Epithelial cell of prostate (primary cell): ENCODE results near the gene PHPT1.
"Not testable (repeated sequence)": the region's sequence is repeated elsewhere in the genome, so short reads cannot be mapped to it uniquely, and the experiment has no call there.

Source experiments
- DNase-seq: peaks from one replicate; pipeline ENCODE4 v3.0.0-alpha.2; 2011; ENCODE audit warnings: low read depth, low spot score
- H3K27ac ChIP-seq: fragments of 450-650 bp; 2 replicates; pipeline ENCODE4 v1.5.1; 2017; ENCODE audit warnings: mild to moderate bottlenecking

PHPT1 gene

DNA sequence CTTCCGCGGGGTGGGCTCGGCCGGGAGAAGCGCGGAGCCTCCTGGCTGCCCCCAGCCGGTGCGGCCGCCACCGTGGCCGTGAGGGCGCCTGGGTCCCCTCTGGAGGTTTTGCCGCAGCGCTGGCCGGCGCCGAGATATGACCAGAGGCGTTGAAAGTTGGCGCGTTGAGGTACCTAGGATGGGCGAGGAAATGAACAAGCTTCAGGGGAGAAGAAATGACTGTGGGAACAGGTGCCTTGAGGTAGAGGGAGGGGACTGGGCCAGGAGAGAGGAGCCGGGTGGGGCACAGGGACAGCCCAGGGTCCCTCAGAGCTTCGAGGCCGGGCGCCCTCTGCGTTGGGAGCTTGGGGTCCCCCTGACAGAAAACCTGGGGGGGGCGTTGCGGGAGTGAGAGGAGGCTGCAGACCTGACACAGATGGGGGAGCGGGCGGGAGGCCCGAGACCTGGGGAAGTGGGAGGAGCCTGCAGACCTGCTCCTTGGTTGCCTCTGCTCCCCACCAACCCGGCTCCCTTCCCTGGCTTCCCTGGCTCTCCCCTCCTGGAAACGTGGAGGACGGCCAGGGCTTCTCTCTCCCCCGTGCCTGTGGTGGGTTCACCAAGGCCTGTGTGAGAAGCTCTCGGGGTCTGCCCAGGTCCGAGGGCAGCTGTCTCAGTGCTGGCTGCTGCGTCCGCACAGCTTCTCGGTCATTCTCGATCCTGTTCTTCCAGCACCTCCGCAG, 27.2 kb upstream of the PHPT1 start:
- no peak for DNase-seq
- H3K27ac ChIP-seq: no peak overlapping the region

DNA sequence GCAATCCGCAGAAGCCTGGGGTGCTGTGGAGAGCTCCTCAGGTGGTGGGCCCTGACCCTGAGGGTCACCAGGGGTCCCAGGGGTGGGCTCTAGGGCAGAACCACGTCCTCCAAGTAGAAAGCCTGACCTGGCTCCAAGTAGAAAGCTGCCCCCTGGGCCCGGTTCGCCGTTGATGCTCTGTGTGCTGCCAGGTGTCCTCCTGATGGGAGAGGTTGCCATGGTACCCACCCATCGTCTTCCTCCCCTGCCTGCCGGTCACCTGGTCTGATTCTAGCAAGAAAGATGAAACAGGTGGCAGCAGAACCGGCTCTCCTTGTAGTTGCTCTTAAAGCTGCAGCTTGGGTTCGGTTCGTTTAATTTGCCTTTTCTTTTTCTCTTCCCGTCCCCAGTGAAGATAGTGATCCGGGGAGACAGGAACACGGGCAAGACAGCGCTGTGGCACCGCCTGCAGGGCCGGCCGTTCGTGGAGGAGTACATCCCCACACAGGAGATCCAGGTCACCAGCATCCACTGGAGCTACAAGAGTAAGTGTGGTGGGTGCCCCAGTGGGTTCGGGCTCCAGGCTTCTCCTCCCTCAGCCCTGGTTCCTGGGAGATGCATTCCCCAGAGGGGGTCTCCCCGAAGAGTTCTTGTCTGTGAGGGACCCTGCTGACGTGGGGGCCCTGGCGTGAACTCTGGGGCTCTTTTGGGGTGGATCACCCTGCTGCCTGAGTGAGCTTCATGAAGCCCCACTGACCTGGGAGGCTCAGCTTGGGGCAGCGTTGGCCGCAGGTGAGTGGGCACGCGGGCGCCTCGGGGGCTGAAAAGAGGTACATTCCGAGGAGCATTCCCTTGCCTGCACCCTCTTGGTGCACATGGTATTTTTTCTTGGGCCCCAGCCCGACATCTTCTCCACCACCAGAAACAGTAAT, 25.8 kb upstream of the PHPT1 start:
- H3K27ac ChIP-seq: no peak overlapping the region
- no peak for DNase-seq

DNA sequence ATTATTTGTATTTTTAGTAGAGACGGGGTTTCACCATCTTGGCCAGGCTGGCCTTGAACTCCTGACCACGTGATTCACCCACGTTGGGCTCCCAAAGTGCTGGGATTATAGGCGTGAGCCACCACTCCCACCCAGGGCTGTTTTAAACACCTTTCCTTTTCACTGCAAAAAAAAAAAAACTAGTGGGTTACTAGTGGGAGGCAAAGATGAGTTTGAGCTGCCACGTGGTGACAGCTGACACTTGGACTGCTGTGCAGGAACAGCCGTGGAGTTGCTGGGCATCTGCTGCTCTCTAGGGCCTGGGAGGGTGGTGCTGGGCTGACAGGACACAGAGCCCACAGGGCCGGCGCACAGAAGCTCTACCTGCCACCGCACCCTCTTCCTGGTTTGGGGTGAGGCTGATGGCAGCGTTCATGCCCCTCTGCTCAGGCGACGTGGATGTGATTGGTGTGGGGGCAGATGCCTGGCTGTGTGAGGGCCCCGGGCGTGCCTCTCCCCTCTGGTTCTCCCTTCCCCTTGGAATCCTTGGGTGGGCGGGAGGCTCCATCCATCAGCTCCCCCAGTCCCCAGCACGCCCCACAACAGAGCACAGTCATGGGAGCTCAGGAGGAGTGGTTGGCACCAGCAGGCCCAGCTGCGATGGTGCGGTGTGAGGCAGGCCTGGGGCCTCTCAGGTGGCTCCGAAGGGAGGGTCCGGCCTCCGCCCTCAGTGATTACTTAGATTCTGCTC, 24.5 kb upstream of the PHPT1 start:
- no peak for DNase-seq
- no peak overlapping the region for H3K27ac ChIP-seq

DNA sequence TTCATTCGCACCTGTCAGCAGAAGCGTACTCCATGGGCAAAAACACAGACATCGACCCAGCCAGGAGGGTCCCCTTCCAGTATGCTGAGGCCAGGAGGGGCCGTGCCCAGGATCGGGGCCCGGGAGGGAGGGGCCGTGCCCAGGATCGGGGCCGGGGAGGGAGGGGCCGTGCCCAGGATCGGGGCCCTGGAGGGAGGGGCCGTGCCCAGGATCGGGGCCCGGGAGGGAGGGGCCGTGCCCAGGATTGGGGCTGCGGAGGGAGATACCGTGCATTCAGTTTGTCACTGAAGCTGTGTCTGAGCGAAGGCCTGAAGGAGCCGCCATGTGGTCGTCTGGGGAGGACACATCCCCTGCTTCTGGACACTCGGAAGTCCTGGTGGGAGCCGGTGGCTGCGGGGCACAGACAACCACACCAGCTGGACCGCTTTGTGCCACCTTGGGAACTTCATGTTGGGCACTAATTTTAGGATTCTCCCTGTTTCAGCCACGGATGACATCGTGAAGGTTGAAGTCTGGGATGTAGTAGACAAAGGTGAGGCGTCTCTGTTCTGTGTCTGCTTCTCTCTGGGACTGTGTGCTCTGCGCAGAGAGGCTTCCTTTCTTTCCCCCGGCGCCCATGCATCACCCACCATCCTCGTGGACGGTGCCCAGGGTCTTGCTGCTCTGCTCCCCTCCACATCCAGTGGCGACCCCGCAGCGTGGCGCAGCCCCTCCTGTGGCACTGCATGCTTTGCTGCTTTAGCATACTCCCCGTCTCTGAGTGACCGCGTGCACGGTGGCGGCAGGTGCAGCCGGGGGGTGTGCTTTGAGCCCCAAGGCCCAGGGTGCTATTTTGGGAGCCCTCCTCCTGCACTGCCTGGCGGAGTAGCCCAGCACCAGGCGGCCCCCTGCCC, 23.7 kb upstream of the PHPT1 start:
- no peak for DNase-seq
- H3K27ac ChIP-seq: no peak overlapping the region

DNA sequence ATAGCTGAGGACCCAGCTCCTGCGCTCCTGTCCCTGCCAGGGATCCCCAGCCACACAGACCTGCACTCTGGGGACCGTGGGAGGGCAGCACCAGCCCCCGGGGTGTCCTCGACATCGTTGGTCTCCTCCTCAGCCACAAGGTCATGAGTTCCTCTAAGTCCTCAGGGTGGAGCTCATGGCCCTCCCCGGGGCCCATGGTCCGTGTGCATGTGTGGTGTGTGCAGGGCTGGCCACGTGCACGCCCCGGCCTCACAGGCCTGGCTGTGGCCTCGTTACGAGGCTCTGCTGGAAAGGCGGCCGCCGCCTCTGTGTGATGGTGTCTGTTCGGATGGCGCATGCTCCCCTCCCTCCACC, 23.0 kb upstream of the PHPT1 start:
- no peak for DNase-seq
- H3K27ac ChIP-seq: no peak overlapping the region

DNA sequence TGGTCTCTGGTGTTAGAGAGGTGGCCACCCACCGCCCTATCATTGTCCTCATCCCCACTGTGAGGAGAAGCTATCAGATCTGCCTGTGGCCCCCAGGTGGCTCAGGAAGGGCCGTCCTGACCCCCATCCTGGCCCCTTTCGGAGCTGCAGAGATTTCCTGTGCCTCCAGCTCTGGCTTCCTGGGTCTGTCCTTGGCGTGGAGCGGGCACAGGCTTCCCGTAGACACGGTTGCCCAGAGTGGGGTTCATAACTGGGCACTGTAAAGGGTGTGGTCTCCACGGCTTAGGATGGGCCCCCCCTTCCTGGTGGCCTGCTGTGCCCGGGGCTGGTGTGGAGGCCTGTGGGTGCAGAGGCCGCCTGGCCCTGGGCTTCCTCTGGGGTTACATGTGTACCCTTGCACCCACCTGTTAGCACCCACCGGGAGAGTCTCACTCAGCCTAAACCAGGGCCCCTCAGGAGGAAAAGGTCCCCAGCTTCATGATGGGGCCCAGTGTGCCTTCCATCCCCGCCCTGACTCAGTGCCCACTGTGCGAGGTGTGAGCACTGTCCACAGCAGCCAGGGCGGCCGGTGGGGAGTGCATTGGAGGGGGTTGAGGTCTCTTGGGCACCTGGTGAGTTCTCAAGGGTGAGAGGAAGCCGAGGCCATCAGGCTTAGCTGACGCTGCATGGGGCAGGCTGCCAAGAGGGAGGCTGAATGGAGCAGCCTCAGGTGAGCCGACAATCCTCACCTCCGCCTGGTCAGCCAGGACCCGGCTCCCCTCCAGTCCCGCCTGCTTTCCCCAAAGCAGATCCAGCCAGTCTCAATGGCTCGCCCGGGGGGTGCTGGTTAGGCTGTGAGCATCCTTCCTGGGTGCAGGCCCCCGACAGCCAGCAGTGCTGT, 22.3 kb upstream of the PHPT1 start:
- H3K27ac ChIP-seq: no peak overlapping the region
- no peak for DNase-seq

DNA sequence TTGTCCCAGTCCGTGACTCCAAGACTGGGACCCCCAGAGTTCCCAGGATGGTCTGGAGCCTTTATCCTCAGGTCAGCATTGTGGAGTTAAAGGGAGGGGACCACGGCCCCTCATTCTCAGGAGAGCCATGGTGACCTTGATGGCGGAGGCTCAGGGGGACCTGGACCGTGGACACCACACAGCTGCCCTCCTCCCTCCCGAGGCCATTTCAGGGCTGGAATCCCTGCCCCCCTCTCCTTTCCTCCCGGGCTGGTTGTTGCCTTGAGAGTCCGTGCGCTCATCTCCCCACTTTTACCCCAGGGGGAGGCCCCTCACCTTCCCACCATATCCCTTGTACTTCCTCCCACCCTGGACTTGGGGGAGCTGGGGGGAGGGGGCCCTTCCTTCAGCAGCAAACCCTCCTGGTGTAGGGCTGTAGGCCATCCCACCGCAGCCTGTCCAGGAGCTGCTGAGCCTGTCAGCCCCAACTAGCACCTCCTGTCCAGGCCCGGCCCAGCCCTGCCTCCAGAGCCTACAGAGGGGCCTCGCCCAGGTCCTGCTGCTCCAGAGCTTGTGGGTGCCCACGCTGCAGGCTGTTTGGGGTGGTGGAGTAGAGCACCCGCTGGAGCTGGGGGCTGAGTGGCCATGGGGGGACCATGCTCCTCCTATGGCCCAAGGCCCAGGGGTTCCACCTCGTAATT, 21.3 kb upstream of the PHPT1 start:
- DNase-seq: no peak
- no peak overlapping the region for H3K27ac ChIP-seq

DNA sequence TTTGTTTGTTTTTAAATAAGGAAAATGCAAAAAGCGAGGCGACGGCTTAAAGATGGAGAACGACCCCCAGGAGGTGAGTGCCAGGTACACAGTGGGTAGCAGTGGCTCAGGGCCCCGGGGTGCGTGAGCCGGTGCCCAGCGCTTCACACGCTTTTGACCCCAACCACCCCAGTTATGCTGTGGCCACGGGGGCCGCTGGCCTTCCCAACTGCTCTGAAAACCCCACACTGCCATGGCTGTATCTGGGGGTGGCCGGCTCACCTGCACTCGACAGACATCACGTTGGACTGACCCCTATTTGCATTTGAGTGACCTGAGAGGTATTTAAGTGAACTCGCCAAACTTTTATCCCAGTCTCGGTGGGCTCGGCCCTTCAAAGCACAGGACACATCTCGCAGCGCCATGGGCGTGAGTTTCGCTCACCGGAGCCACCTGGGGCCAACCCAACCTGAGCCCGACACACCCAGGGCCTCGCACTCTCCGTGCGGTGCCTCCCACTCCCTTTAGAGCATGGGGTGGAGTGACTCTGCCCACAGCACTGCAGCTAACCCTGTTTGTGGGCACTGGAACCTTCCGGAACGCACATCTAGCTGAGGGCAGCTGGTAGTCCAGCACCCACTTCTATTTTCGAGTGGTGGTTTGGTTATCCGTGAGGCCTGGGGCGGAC, 20.6 kb upstream of the PHPT1 start:
- no peak overlapping the region for H3K27ac ChIP-seq
- no peak for DNase-seq

DNA sequence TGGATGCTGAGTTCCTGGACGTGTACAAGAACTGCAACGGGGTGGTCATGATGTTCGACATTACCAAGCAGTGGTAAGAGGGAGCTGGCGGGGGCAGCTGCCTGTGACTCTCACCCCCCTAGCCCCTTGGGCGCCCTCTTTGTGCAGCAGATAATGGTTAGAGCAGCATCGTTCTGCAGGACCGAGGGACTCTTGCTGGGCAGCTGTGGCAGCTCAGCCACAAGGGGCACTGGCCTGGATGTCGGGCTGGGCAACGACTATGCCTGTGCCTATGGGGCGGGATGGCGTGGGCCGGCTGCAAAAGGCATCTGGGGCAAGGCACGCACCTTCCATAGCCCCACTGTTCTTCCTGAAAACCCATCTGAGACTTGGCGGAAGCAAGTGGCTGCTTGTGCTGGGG, 19.8 kb upstream of the PHPT1 start:
- no peak for DNase-seq

DNA sequence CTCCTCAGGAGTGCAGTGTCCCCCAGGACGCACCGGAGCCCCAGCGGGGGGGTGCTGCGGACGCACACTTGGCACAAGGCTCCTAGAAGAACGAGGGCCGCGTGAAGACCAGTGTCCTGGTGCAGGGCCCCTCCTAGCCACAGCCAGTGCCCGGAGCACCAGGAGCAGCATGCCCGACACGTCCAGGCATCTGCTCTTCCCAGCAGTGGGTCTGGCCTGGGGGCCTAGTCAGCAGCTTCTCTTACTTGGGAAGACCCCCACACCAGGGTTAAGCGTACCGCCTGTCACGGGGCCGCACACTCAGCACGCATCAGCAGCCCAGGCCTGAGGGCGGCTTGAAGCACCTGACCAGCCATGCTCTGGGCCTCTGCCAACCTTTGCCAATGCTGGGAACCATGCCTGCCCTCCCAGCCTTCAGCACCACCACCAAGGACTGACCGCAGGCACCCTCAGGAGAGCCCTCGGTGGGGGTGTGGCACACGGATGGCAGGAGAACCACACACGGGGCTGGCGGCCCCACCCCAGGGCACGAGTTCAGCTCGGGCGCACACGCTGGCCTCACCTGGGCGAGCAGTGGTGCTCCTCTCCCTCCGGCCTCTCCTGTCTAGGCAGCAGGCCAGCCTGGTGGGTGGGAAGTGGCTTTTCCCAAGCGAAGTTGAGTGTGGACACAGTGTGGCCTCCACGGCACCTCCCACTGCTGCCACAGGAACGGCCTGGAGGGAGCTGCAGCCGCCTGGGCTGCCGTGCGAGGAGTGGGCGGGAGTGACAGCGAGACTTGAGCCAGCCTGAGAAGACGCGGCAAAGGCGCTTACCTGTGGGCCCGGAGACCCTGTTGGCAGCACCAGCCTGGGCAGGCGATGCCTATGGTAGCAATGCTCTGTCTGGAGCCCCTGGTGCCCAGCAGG, 19.0 kb upstream of the PHPT1 start:
- DNase-seq: no peak
- H3K27ac ChIP-seq: no peak overlapping the region

More for the DNA sequence above, 19.8 kb upstream of the PHPT1 start:
- no peak overlapping the region for H3K27ac ChIP-seq

DNA sequence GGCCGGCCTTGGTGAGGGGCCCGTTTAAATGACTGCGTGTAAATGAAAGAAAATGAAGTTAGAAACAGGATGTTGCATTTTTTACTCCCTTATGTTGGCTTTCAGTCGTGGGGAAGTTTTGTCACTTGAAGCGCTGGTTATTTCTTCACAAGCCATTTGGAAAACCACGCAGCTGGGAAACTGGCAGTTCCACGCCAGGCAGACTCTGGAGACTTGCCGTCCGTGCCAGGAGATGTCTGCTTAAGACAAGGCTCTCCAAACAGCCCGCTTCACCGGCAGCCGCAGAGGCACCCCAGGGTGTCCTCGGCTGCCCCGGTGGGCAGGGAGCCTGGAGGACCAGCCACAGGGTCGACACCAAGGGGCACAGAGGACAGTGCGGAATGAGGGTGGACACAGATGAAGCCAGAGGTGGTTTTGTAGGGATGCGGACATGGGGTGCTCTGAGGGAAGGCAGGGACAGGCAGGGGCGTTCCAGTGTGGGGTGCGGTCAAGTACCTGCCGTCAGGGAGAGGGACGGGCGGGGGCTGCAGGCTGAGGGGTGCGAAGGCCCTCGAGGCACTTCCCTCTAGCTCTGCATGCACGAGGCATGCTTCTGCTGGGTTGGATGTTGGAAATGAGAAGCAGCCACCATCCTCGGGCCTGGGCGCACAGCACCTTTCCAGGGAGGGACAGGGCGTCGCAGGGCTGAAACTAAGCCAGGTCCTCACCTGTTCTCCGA, 18.0 kb upstream of the PHPT1 start:
- no peak for DNase-seq
- H3K27ac ChIP-seq: no peak overlapping the region

DNA sequence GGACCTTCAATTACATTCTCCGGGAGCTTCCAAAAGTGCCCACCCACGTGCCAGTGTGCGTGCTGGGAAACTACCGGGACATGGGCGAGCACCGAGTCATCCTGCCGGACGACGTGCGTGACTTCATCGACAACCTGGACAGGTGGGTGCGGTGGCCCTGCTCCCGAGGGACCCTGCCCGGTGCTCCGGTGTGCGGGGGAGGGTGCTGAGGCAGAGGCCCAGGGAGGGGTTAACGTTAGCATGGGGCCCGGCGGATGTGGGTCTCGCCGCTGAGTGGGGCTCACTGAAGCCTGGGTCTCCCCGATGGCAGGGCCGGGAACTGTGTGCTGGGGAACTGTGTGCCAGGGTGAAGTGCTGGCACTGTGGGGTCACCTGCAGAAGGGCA, 17.5 kb upstream of the PHPT1 start:
- H3K27ac ChIP-seq: no peak overlapping the region
- DNase-seq: no peak

DNA sequence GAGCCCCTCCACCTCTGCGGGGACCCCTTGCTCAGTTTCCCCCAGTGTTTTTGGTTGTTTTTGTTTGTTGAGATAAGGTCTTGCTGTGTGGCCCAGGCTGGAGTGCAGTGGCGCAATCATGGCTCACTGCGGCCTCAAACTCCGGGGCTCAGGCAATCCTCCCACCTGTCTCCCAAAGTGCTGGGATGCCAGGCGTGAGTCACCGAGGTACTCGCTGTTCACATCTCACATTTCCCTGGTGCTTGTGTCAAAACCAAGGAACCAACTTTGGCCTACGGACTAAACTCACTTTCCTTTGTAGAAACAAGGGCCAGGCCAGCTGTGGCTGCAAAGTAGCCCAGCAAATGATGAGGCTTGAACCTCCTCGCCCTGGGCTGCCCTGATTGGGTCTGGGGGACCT, 16.6 kb upstream of the PHPT1 start:
- no peak for DNase-seq
- H3K27ac ChIP-seq: no peak overlapping the region

DNA sequence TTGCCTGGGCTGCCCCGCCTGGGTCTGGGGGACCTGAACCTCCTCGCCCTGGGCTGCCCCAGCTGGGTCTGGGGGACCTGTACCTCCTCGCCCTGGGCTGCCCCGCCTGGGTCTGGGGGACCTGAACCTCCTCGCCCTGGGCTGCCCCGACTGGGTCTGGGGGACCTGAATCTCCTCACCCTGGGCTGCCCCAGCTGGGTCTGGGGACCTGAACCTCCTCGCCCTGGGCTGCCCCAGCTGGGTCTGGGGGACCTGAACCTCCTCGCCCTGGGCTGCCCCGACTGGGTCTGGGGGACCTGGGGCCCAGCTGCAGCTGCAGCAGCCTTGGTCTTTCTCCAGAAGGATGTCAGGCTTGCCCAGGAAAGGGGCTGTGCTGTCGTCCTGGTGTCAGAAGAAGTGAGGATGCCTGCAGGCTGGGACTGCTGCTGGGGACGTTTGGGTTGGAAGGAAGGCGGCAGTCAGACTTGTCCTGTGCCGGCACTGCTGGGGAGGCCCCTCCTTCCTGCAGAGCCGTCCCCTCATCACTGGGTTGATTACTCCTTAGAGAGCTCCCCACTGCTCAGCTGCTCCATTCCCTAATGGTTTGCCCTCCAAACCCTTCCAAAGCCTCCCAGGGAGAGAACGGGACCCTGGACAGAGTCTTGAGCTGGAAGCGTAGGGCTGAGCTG, 15.7 kb upstream of the PHPT1 start:
- not testable (repeated sequence) for DNase-seq, H3K27ac ChIP-seq

DNA sequence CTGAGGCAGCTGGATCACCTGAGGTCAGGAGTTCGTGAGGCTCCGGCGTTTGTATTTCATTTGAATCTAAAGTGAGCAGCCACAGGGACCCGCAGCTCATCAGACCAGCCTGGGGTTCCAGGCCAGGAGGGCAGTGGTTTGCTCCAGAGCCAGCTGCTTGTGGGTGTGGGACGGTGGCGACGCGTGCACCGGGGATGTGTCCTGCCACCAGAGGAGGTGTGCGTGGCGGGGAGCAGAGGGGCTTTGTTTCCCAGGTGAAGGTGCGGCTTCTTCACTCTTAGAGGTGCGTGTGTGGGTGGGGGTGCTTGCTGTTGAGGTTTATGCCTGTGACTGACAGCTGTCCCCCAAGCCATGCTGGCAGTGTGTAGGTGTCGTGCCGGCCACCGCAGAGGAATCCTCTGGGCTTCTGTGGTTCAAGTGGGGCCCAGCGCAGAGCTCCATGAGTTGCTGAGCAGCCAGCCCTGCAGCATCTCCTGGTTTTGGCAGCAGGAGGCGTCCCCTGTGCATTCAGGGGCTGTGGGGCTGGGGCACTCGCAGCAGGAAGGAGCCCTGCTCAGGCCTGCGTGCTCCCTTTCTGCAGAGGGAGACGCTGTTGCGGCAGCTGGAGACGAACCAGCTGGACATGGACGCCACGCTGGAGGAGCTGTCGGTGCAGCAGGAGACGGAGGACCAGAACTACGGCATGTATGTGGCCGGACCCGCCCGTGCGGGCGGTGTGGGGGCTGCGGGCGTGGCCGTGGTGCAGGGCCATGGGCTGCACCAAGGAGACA, 13.9 kb upstream of the PHPT1 start:
- H3K27ac ChIP-seq: no peak overlapping the region
- DNase-seq: no peak
